Neuronal stem cell (in vitro differentiated cells): ENCODE measurements around the gene ASB5.
A peak's percentile ranks its signal among the peaks of the same experiment; 100 is the strongest.

ENCODE experiments used
- DNase-seq: peaks from one replicate; pipeline ENCODE4 v3.0.0-alpha.2; 2013; ENCODE audit warnings: low spot score
- H2AFZ ChIP-seq: one replicate; pipeline ENCODE4 v1.6.1; 2013; ENCODE audit warnings: mild to moderate bottlenecking, low read length, inconsistent platforms
- H2AK5ac ChIP-seq: 2 replicates; pipeline ENCODE4 v1.6.1; 2013; ENCODE audit warnings: low read depth, mild to moderate bottlenecking, inconsistent platforms, low read length, moderate library complexity, mixed read lengths
- H2BK120ac ChIP-seq: 2 replicates; pipeline ENCODE4 v1.6.1; 2013; ENCODE audit warnings: low read depth, mild to moderate bottlenecking, inconsistent platforms, low read length, moderate library complexity, mixed read lengths
- H2BK12ac ChIP-seq: one replicate; pipeline ENCODE4 v1.6.1; 2013; ENCODE audit warnings: low read length, inconsistent platforms
- H2BK15ac ChIP-seq: 2 replicates; pipeline ENCODE4 v1.6.1; 2013; ENCODE audit warnings: mild to moderate bottlenecking, low read length, inconsistent platforms, mixed read lengths
- H2BK5ac ChIP-seq: one replicate; pipeline ENCODE4 v1.6.1; 2013; ENCODE audit warnings: inconsistent platforms, mild to moderate bottlenecking, low read length, moderate library complexity
- H3K14ac ChIP-seq: one replicate; pipeline ENCODE4 v1.6.1; 2013; ENCODE audit warnings: low read length, inconsistent platforms
- H3K18ac ChIP-seq: 2 replicates; pipeline ENCODE4 v1.6.1; 2013; ENCODE audit warnings: low read length, inconsistent platforms
- H3K23ac ChIP-seq: 2 replicates; pipeline ENCODE4 v1.6.1; 2013; ENCODE audit warnings: low read depth, mild to moderate bottlenecking, mixed read lengths, low read length, inconsistent platforms; ENCODE audit not compliant: poor library complexity
- H3K27ac ChIP-seq: replicated peaks from 3 replicates; pipeline ENCODE4 v1.5.1; 2013; ENCODE audit warnings: low read length, inconsistent platforms
- H3K27me3 ChIP-seq, 3 experiments: 2 replicates each; pipeline ENCODE4 v1.6.1; 2013; ENCODE audit warnings: low read length in 3 of 3, mild to moderate bottlenecking in 2 of 3, inconsistent platforms in 1 of 3, low read depth in 1 of 3, mixed read lengths in 1 of 3, moderate library complexity in 1 of 3; ENCODE audit not compliant: control insufficient read depth in 3 of 3, insufficient read depth in 3 of 3
- H3K36me3 ChIP-seq, 2 donors: replicated peaks in 1 of 2; 2 replicates each; pipeline ENCODE4 v1.6.1; 2013; ENCODE audit warnings: low read length in 2 of 2; ENCODE audit not compliant: control insufficient read depth in 2 of 2, insufficient read depth in 2 of 2
- H3K4ac ChIP-seq: 2 replicates; pipeline ENCODE4 v1.6.1; 2013; ENCODE audit warnings: inconsistent platforms, mild to moderate bottlenecking, low read length, moderate library complexity
- H3K4me1 ChIP-seq, 2 donors: 1 replicate in 1 of 2; 2 replicates in 1 of 2; pipeline ENCODE4 v1.6.1; 2013; ENCODE audit warnings: low read length in 2 of 2, low read depth in 1 of 2; ENCODE audit not compliant: control insufficient read depth in 2 of 2, insufficient read depth in 1 of 2
- H3K4me2 ChIP-seq: one replicate; pipeline ENCODE4 v1.6.1; 2013; ENCODE audit warnings: mild to moderate bottlenecking, low read length, inconsistent platforms; ENCODE audit not compliant: insufficient read depth, poor library complexity, severe bottlenecking
- H3K4me3 ChIP-seq, 2 donors: 2 replicates each; pipeline ENCODE4 v1.5.1; 2013; ENCODE audit warnings: low read length in 2 of 2, mild to moderate bottlenecking in 2 of 2, inconsistent platforms in 1 of 2, moderate library complexity in 1 of 2
- H3K79me1 ChIP-seq: one replicate; pipeline ENCODE4 v1.6.1; 2013; ENCODE audit warnings: low read depth, mild to moderate bottlenecking, inconsistent platforms, low read length, moderate library complexity
- H3K9ac ChIP-seq: one replicate; pipeline ENCODE4 v1.6.1; 2013; ENCODE audit warnings: mild to moderate bottlenecking, low read depth, low read length, inconsistent platforms; ENCODE audit not compliant: poor library complexity
- H3K9me3 ChIP-seq, 2 donors: replicated peaks in 1 of 2; 2 replicates each; pipeline versions ENCODE3 to v1.6.1; 2013; ENCODE audit warnings: low read length in 2 of 2, mild to moderate bottlenecking in 2 of 2, inconsistent platforms in 1 of 2, low read depth in 1 of 2, mixed read lengths in 1 of 2, moderate library complexity in 1 of 2; ENCODE audit not compliant: control insufficient read depth in 2 of 2, insufficient read depth in 1 of 2
- H4K8ac ChIP-seq: one replicate; pipeline ENCODE4 v1.6.1; 2013; ENCODE audit warnings: low read depth, mild to moderate bottlenecking, inconsistent platforms, low read length, moderate library complexity
- H4K91ac ChIP-seq: one replicate; pipeline ENCODE4 v1.6.1; 2013; ENCODE audit warnings: low read length, low read depth, mild to moderate bottlenecking, inconsistent platforms; ENCODE audit not compliant: poor library complexity
- WGBS, 2 donors: extraction: QIAGEN DNeasy Blood & Tissue Kit; methylation state at CpG; one replicate each; pipeline ENCODE4 v1.1.7; 2013; ENCODE audit warnings: missing lambda C conversion rate in 2 of 2, mixed read lengths in 1 of 2; ENCODE audit not compliant: insufficient read length in 2 of 2, insufficient replicate concordance in 1 of 2; ENCODE audit errors: extremely low coverage in 2 of 2; 5-methylcytosine and 5-hydroxymethylcytosine counted together

Gene ASB5

DNA sequence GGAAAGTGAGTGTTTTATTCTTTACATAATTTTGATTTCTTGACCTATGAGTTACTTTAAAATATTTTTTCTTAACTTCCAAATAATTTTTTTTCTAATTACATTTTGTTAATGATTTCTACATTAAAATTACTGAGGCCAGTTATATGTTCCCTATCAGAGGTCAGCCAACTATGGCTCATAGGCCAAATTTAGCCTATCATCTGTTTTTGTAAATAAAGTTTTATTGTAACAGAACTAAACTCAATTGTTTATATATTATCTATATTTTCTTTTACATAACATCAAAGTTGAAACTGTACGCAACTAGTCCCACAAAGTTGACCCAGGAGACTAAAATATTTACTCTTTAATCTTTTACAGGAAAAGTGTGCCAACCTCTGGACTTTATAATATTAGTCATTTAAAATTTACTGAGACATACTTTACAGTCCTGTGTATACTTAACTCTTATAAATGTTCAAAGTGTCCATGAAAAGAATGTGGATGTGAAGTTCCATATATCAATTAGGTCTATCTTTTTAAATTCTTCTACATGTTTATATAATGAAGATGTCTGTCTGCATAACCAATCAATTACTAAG, 26.2 kb downstream of the ASB5 start:
- H3K79me1 ChIP-seq: no peaks in the 10 kb centered on the region
- no peak overlapping the region for H2AFZ ChIP-seq
- H3K4me2 ChIP-seq: no peak overlapping the region
- H3K14ac ChIP-seq: no peak overlapping the region
- H2BK120ac ChIP-seq: no peak overlapping the region
- H2BK15ac ChIP-seq: no peak overlapping the region
- H3K9me3 ChIP-seq: no peaks in the 10 kb centered on the region
- H3K36me3 ChIP-seq: no peaks in the 10 kb centered on the region
- H2BK12ac ChIP-seq: no peak overlapping the region
- H4K91ac ChIP-seq: no peak overlapping the region
- H3K9ac ChIP-seq: no peak overlapping the region
- no peak overlapping the region for H2AK5ac ChIP-seq
- H3K4ac ChIP-seq: no peak overlapping the region
- H3K4me3 ChIP-seq: no peak overlapping the region
- H3K27me3 ChIP-seq: no peaks in the 10 kb centered on the region
- H4K8ac ChIP-seq: no peak overlapping the region
- H3K27ac ChIP-seq: no peak overlapping the region
- no peak overlapping the region for H2BK5ac ChIP-seq
- no peak overlapping the region for H3K23ac ChIP-seq
- H3K4me1 ChIP-seq: peaks cover 1 to 4% of the 10 kb centered on the region in 2 donors
- WGBS, 2 donors: no CpG with 5 or more reads among the region's 1 CpG
- no peak for DNase-seq
- H3K18ac ChIP-seq: no peak overlapping the region

DNA sequence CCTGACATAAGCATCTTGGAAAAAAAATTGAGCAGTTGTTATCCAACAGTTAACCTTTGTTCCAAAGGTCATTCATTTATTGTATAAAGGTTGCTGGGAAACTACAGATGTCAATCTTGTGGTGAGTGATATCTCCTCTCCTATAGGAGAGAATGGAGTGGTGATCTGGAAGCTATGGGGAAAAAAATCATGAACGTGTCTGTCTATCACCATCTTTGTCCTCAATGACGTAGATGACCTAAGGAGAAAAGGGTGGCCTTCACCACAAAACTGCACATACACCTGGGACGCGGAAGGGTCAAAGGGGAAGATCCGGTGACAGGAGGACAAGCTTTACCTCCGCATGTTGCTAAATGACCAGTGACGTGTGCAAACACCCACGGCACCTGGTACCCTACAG, 27.3 kb downstream of the ASB5 start:
- Histone ChIP-seq H3K36me3 (no peaks in the 10 kb centered on the region), H3K27ac (no peak overlapping the region), H2BK120ac (no peak overlapping the region), H3K79me1 (no peaks in the 10 kb centered on the region), H2AK5ac (no peak overlapping the region), H3K23ac (no peak overlapping the region), H3K9me3 (no peaks in the 10 kb centered on the region), H3K4me2 (no peak overlapping the region), H2BK12ac (no peak overlapping the region), H2AFZ (no peak overlapping the region), H3K4ac (no peak overlapping the region), H3K14ac (no peak overlapping the region), H3K9ac (no peak overlapping the region), H2BK15ac (no peak overlapping the region), H3K27me3 (no peaks in the 10 kb centered on the region), H4K8ac (no peak overlapping the region), H3K18ac (no peak overlapping the region), H2BK5ac (no peak overlapping the region), H3K4me3 (no peak overlapping the region), H4K91ac (no peak overlapping the region), H3K4me1 (peaks cover 1 to 4% of the 10 kb centered on the region in 2 donors)
- DNase-seq: no peak
- no CpG with 5 or more reads among the region's 8 CpGs for WGBS, 2 donors

DNA sequence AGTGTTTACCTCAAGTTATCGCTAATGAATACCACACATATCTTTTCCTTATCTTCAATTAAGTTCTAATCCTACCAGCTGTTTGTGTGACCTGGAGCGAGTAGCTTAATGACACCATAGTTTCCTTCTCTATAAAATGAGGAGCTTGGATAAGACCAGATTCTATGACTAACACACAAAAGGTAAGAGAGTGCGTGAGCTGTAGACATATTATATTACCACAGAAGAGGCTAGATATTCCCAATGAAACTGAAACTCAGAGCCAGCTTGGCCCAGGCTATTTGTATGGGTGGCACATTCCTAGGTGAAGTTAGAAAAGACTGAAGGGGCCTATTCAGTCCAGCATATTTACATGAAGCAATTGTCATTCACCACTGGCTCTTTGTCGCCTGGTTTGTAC, 30.2 kb downstream of the ASB5 start:
- WGBS, 2 donors: no CpG with 5 or more reads among the region's 4 CpGs
- DNase-seq: no peak
- Histone ChIP-seq H3K36me3 (no peaks in the 10 kb centered on the region), H2BK12ac (no peak overlapping the region), H3K4me2 (no peak overlapping the region), H3K4me3 (no peak overlapping the region), H3K23ac (no peak overlapping the region), H4K8ac (no peak overlapping the region), H3K18ac (no peak overlapping the region), H3K27ac (no peak overlapping the region), H3K4me1 (peaks cover 1 to 4% of the 10 kb centered on the region in 2 donors), H4K91ac (no peak overlapping the region), H2BK15ac (no peak overlapping the region), H3K9ac (no peak overlapping the region), H3K79me1 (no peaks in the 10 kb centered on the region), H2AFZ (peak overlapping the region; percentile 27), H2BK5ac (no peak overlapping the region), H3K14ac (no peak overlapping the region), H2AK5ac (no peak overlapping the region), H2BK120ac (no peak overlapping the region), H3K9me3 (no peaks in the 10 kb centered on the region), H3K27me3 (no peaks in the 10 kb centered on the region), H3K4ac (no peak overlapping the region)

DNA sequence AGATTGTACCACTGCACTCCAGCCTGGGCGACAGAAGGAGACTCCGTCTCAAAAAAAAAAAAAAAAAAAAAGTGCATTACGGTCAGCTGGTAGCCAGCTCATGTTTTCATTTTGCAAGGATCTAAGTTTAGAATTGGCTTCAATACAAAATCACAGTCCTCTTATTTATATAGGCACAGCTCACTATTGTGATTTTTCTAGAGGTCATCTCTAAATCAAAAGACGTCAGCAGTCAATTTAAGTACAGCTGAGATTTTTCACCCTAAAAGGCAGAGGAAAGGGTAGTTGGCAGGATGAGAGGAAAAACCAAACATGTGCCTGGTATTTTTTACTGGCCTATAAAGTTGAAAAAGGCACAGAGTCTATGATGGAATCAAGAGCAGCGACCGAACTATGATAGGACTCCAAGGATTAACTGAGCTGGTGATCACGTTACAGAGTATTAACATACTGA, 30.8 kb downstream of the ASB5 start:
- Histone ChIP-seq H3K4ac (no peak overlapping the region), H3K9ac (no peak overlapping the region), H3K27ac (no peak overlapping the region), H2BK15ac (no peak overlapping the region), H3K79me1 (no peaks in the 10 kb centered on the region), H3K36me3 (no peaks in the 10 kb centered on the region), H3K23ac (no peak overlapping the region), H4K91ac (no peak overlapping the region), H3K27me3 (no peaks in the 10 kb centered on the region), H3K4me3 (no peak overlapping the region), H3K14ac (no peak overlapping the region), H3K4me2 (no peak overlapping the region), H2BK12ac (no peak overlapping the region), H3K4me1 (peaks cover 1 to 4% of the 10 kb centered on the region in 2 donors), H2BK120ac (no peak overlapping the region), H3K18ac (no peak overlapping the region), H4K8ac (no peak overlapping the region), H2AK5ac (no peak overlapping the region), H2AFZ (no peak overlapping the region), H3K9me3 (no peaks in the 10 kb centered on the region), H2BK5ac (no peak overlapping the region)
- WGBS, 2 donors: no CpG with 5 or more reads among the region's 7 CpGs
- DNase-seq: no peak
